GM18505 (cell line): ENCODE data around the gene UBR2.
"Not testable (repeated sequence)": the region's sequence is repeated elsewhere in the genome, so short reads cannot be mapped to it uniquely, and the experiment has no call there.

Source experiments
- ATAC-seq: cut with Tn5 transposase; IDR thresholded peaks from one replicate; pipeline ENCODE4 v1.9.1; 2021; ENCODE audit not compliant: unreplicated experiment
- POLR2A ChIP-seq: IDR thresholded peaks from 4 replicates; pipeline ENCODE4 v1.6.1; 2011; ENCODE audit warnings: borderline replicate concordance; ENCODE audit not compliant: insufficient read depth, insufficient read length; ENCODE audit errors: extremely low read depth

The UBR2 gene

DNA sequence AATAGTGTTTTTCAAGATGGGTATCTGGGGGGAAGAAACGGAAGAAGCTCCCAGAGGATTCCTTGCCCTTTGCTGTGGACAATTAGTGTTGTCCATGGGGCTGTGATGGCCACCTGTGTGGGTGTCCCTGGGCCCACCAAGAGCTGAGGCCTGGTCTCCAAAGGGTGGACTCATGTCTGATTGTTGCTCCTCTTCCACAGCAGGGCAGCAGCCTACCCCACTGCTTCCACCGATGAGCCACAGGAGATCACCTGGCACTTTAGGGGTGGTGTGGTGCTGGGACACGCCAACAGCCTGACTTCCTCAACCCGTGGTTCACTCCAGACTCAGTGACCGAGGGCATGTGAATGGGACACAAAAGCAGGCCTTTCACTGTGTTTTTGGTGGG is 133.4 kb downstream of the UBR2 start:
- TF ChIP-seq POLR2A = no peak
- ATAC-seq = no peak

- ATAC-seq = no peak
- TF ChIP-seq POLR2A = no peak
Measured at GRCh38 chr6:42698217-42698616, 134.4 kb downstream of the UBR2 start.

DNA sequence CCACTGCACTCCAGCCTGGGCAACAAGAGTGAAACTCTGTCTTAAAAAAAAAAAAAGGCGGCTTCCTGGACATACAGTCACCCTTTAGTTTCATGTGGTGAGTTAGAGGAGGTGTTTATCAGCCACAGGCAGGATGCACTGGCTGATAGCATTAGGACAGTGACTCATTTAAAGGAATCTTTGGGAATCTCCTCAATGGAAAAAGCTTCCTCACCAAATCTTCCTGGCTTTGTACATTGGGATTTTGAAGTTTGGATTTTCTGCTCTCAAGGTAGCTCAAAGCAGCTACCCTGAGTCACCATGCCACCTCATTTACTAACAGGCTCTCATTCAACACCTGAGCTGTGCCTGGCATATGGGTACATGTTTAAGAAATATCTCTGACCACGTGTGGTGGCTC is 138.4 kb downstream of the UBR2 start:
- ATAC-seq = no peak
- TF ChIP-seq POLR2A = no peak

GRCh38 chr6:42702786-42703185 is 139.0 kb downstream of the UBR2 start:
- ATAC-seq = not testable (repeated sequence)

- no peak for ATAC-seq
- no peak for TF ChIP-seq POLR2A
Measured at GRCh38 chr6:42704251-42704936, 140.6 kb downstream of the UBR2 start.

DNA sequence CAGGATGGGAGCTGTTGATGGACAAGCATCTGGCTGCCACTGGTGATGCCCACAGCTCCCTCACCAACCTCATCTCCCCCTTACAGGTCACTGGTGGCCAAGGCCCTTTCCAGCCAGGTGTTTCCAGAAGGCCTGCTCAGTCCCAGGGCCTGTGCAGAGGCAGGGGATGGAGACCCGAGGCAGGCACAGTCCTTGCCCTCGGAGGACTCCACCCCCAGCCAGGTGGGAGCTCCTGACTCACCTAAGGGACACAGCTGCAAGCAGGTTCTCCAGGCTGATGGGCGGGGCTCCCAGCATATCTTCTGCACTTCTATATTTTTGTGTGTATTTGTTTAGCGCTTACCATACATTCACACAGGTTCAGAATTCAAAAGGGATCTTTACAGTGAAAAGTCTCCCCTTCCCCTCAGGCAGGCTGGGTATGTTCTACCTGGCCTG is 141.1 kb downstream of the UBR2 start:
- no peak for ATAC-seq
- TF ChIP-seq POLR2A = no peak

- no peak for ATAC-seq
- no peak for TF ChIP-seq POLR2A
Measured at GRCh38 chr6:42707595-42707994, 143.8 kb downstream of the UBR2 start.

DNA sequence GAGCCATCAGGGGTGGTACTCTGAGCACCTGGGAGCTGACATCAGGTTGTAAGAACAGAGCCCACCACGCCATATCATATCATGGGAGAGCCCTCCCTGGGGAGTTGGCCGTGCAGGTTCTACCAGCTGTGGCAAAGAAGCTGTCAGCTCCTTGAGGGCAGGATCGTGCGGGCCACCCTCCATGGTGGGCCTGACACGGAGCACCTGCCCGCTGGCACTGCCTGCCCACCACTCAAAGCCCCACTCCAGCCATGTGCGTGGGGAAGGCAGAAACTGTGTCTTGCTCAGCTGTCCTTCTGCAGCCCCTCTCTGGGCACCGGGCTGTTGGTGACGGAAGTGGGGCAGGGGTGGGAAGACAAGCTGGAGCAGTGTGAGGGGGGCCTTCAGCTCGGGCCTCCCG is 144.3 kb downstream of the UBR2 start:
- TF ChIP-seq POLR2A = no peak

GRCh38 chr6:42709871-42710270 is 146.0 kb downstream of the UBR2 start:
- no peak for TF ChIP-seq POLR2A
- ATAC-seq = no peak

More for the DNA sequence above, 144.3 kb downstream of the UBR2 start:
- ATAC-seq = no peak

DNA sequence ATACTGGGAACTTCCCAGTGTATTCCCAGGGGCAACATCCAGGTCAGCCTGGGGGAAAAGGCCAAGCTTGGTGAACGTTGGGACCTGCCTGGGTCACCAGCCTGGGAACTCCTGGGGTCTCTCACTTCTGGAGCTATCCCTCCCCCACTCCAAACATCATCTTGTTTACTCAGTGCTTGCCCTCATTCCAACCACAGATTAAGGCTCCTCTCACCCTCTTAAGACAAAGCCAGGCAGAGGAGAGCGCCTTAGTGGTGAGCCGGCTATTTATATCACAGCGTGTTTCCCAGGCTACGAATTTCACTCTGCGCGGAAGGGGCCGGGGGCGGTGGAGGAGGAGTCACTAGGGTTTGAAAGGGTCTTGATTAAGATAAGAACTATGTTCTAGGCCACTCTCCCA is 146.5 kb downstream of the UBR2 start:
- ATAC-seq = no peak
- TF ChIP-seq POLR2A = no peak

DNA sequence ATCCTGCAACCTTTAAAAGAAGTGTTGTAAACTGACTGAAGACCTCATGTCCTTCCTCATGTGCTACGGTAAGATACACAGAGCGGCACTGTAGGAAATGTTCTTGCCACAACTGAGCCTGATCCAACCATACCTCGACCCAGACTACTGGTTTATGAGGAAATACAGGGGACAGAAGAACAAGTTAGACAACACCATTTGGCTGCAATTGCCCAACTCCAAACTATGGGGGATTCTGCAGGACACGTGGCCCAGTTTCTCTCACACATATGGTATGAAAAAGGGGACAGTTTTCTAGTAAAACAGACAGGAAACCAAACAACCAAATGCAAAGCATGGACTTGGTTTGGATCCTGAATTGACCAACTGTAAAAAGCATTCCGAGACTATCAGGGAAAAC is 148.1 kb downstream of the UBR2 start:
- ATAC-seq = no peak
- no peak for TF ChIP-seq POLR2A

DNA sequence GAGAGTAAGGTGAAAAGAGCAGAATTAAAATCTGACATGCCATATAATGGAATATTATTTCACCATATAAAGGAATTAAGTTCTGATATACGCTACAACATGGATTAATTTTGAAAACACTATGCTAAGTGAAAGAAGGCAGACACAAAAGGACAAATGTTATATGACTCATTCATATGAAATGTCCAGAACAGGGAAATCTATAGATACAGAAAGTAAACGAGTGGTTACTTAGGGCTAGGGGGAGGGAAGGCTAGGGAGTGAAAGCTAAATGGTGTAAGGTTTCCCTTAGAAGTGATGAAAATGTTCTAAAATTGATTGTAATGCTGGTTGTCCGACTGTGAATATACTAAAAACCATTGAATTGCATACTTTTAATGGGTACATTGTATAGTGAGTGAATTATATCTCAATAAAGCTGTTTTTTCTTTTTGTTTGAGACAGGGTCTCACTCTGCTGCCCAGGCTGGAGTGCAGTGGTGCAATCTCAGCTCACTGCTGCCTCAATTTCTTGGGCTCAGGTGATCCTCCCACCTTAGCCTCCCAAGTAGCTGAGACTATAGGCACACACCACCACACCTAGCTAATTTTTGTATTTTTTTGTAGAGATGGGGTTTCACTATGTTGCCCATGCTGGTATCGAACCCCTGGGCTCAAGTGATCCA is 150.4 kb downstream of the UBR2 start:
- no peak for TF ChIP-seq POLR2A
- ATAC-seq = no peak

DNA sequence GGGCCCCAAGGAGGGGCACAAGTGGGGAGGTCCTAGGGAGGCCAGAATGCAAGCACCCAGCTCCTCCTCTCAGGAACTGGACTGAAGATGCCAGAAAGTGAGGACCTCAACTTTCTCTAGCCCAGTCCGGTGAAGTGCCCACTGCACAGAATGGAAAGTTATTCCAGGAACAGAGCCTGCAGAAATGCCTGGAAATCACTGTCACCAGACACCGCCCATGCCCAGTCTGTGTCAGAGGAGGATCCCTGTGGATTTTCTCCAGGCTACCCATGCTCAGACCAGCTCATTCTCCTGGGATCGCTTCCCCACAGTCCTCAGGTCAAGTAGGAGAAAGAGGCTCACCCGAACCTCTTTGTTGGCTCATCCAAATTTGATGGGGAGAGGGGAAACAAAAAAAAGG is 152.0 kb downstream of the UBR2 start:
- no peak for ATAC-seq
- no peak for TF ChIP-seq POLR2A

- ATAC-seq = no peak
Measured at GRCh38 chr6:42720739-42721138, 156.9 kb downstream of the UBR2 start.

DNA sequence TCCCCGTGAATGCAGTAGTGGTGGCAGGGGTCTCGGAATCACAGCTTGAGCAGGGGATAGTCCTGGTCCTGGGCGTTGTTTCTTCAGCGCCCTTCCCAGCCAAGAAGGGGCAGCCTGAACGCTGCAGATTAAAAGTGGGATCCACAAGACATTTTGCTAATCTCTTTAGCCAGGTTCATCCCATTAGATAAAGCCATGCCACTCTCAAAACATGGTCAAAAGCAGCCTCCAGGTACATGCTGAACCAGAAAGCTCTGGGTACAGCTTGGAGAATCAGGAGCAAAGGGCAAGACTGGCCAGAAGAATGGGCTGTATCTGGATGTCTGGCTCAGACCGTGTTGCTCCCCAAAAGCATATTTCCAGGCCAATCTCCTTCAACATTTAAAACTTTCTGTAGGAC is 158.7 kb downstream of the UBR2 start, which contains the start of gene PRPH2:
Gene PRPH2, minus strand, starts transcription at position 101 of the 400 bp plus-strand sequence. CDS start 263 bp downstream, outside the sequence.
- no peak for TF ChIP-seq POLR2A
- ATAC-seq = no peak

More at GRCh38 chr6:42720739-42721138, 156.9 kb downstream of the UBR2 start:
- TF ChIP-seq POLR2A = no peak

DNA sequence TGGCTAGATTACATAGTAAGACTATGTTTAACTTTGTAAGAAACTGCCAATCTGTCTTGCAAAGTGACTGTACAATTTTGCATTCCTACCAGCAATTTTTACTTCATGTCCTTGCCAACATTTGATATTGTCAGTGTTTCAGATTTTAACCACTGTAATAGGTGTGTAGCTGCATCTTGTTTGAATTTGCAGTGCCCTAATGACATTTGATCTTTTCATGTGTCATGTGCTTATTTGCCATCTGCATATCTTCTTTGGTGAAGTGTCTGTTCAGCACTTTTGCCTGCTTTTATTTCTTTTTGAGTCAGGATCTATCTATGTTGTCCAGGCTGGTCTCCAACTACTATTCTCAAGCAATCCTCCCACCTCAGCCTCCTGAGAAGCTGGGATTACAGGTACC is 161.0 kb downstream of the UBR2 start:
- TF ChIP-seq POLR2A = no peak

More for the DNA sequence above, 161.0 kb downstream of the UBR2 start:
- ATAC-seq = no peak
